NCI-H2196 treated with DMSO at 0.1 percent for 48 hours (cell line): Measurements from ENCODE around the gene GTSE1.
"Not testable (repeated sequence)": the region's sequence is repeated elsewhere in the genome, so short reads cannot be mapped to it uniquely, and the experiment has no call there.

Experiments used
- DNase-seq: peaks from one replicate; lab custom pipeline; 2025; ENCODE audit not compliant: unreplicated experiment; lab: John Stamatoyannopoulos, UW

Gene GTSE1

DNA sequence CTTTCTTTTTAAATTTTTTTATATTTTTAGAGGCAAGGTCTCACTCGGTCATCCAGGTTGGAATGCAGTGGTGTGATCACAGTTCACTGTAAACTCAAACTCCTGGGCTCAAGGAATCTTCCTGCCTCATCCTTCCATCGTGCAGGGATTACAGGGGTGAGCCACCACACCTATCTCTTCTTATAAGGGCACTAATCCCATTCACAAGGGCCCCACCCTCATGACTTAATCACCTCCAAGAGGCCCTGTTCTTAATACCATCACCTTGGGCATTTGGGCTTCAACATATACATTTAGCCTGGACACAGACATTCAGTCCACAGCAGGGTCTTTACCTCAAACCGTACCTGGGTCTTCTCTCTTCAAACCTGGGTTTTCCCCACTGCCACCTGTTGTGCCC lies 4.5 kb upstream of the GTSE1 start:
- no peak for DNase-seq

DNA sequence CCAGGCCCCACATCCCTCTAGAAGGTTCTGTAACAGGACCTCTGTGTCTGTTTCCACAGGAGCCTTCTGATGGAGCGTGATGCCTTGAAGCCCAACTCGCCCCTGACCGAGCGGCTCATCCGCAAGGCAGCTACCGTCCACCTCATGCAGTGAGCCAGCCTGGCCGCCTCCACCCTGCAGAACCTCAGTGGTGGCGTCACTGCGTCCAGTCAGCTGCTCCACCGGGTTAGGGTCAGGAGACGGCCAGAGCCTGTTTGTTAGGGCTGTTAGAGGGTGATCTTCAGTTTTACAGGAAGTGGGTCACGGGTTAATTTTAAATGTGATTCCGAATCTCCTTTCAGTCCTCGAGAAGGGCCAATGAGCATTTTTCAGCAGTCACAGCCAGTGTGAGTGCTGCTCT lies 3.9 kb upstream of the GTSE1 start:
- DNase-seq, result no peak

DNA sequence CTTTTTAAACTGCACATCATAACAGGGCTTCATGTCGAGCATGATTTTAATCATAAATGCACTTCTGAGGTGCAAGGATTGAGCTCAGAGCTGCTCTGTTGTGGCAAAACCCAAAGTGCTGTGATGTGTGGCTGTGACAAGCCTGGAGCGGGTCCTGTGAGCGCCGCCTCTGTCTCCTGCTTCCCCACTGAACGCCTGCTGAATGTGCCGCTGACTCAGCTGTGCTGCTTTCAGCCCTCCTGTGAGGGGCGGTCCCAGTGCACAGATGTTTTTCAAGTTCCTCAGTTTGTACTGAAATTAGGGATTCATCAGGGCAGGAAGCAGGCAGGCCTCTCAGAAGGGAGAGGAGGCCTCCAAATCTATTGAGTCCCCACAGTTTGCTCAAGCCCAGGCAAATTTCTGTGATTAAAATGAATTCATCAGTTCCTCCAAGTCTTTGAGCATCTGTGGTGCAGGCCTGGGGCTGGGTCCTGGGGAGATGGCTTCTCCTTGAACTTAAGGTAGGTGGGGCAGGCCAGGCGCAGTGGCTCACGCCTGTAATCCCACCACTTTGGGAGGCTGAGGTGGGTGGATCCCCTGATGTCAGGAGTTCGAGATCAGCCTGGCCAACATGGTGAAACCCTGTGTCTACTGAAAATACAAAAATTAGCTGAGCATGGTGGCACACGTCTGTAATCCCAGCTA lies 3.0 kb upstream of the GTSE1 start:
- DNase-seq, result no peak

DNA sequence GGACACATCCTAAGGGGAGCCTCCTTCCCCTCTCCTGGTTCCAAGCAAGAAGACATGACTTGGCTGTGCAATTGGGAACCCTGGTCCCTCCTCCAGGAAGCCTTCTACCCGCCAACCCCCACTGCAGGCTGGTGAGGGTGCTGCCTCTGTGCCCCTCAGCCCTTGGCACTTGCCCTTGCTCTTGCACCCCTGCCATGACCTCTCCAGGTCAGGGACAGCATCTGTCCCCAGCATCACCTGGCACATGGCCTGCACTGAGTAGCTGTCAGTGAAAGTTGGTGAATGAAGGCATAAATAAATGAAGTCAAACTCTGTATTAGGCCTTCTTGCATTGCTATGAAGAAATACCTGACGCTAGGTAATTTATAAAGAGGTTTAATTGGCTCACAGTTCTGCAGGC lies 1.9 kb upstream of the GTSE1 start:
- no peak for DNase-seq

DNA sequence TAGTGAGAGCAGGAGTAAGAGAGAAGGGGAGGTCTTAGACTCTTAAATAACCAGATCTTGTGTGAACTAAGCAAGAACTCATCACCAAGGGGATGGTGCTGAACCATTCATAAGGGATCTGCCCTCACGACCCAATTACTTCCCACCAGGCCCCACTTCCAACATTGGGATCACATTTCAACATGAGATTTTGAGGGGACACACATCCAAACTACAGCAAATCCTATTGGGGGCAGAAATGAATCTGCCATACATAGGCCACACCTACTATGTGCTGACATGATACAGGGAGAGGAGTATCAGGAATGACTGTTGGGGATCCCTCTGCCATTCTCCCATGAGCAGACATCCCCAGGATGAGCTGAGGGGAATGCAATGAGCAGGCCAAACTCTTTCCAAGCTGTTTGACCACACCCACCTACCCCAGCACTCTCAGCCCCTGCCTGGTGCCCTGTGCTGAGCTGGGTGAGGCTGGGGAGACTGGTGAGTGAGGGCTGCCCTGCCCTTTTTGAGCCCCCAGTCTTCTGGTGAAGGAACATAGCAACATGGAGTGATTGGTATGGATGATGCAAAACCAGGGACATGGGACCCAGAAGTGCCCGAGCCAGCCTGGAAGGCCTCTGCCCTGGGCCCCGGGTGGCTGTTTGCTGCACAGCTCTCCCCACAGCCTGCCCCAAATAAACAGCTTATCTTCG lies 1.2 kb upstream of the GTSE1 start:
- no peak for DNase-seq

DNA sequence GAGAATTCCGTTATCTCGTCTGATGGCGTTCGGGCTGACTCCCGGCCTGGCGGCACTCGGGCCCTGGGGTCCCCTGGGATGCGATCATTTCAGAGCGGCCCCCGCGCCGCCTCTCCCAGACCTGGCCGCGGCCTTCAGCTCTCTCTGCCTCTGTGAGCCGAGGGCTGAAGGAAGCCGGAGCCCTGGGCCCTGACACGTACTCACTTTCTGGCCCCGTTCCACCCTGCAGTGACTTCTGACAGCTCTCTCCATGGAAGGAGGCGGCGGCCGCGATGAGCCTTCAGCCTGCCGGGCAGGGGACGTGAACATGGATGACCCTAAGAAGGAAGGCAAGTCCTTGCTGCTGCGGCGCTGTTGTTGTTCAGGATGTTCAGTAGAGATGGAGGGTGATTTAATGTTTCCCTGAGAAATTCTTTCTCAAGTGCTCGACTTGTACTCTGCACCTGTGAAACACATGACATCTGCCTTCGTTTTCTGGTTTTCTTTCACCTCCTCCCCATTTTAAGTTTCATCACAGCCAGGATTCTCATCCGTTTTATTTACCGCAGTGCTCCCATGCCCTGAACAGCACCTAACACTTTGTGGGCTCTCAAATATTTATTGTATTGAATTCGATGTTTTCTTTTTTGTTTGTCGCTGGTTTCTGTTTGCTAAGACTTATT lies 612 bp downstream of the GTSE1 start:
- DNase-seq, result no peak

DNA sequence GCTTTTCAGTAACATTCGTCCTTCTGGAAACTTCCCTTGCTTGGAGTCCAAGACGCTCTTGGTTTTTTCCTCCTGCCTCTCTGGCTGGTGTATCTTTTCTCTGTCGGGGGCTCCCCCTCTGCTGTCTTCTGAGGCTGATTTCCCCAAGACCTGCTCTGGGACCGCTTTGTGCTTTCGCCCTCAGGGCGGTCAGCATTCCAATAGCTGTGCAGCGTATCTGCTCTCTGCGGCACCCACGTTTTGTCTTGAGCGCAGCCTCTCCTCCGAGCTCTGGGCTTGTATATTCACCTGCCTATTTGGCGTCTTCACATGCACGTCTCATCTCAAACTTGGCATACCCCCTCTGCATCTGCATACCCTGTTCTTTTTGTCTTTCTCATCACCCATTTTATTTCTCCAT lies 2.4 kb downstream of the GTSE1 start:
- no peak for DNase-seq

DNA sequence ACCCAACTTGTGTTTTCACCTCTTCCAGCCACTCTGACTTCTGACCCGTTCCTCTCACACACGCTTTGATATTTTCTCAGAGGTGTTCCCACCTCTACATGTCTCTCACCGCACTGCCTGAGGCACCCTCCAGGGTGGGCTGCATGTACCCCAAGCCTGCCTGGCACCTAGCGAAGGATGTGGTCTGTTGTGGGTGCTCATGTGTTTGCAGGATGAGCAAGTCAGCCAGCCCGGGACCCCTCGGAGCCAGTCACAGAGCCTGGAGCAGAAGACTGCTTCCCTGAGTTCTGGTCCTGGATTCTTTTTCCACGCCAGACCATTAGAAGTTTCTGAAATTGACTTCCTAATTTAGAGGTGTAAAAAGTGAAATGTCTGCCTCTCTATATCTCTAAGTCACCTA lies 3.8 kb downstream of the GTSE1 start:
- DNase-seq, result no peak

DNA sequence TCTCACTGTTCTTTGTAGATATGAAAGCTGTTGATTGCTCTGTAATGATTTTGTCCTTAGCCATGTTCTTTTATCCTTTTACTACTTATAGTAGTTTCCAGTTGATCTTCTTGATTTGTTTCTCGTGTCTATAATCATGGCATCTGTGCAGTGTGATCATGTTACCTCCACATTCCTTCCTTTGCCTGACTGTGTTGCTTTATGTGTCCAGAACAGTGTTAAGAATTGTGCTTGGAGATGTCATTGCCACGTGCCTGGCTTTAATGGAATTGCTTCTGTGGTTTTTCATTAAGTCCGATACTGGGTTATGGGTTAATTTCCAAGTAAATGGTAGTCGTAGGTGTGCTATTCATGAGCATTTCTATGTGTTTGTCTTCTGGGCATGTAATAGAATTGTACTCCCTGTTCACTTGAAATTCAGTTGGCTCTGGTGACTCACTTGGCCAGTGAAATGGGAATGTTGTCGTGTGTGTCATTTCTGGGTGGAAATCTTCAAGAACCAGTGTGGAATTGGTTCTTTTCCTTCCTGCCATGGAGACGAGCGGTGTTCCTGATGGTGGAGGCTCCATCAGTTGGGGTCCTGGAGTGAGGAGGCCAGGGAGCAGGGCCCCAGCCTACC lies 6.8 kb downstream of the GTSE1 start:
- no peak for DNase-seq

DNA sequence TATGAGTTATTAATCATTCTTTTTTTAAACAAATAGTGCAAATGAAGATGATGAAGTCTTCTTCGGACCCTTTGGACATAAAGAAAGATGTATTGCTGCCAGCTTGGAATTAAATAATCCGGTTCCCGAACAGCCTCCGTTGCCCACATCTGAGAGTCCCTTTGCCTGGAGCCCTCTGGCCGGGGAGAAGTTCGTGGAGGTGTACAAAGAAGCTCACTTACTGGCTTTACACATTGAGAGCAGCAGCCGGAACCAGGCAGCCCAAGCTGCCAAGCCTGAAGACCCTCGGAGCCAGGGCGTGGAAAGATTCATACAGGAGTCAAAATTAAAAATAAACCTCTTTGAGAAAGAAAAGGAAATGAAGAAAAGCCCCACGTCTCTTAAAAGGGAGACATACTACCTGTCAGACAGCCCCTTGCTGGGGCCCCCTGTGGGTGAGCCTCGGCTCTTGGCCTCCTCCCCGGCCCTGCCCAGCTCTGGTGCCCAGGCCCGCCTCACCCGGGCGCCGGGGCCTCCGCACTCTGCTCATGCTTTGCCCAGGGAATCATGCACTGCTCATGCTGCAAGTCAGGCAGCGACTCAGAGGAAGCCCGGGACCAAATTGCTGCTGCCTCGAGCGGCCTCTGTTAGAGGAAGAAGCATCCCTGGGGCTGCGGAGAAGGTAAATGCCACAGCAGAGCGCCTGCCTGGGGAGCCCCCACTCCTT lies 11.8 kb downstream of the GTSE1 start:
- DNase-seq, result no peak

DNA sequence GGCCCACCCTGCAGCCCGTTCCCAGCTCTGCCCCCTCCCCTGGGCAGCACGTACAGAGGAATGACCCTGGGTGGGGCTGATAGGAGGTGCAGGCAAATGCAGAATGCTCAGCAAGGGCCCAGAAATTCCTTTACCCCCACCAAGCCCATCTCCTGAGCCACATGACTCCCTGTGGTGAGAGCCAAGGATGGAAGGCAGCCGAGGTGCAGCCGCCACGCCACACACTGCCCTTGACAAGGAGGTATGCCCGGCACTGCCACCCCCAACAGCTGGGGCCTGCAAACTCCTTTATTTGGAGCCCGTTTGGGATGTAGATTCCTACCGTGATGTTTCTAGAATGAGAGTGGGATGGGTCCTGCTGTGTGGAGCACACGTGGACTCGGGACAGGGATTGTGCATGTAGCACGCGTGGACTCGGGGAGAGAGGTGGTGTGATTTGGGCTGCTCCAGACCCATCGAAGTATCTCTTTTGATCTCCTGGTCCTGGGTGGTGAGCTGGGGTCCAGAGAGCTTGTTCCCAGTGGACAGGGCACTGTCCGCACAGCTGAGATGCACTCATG lies 12.9 kb downstream of the GTSE1 start:
- DNase-seq, result no peak

DNA sequence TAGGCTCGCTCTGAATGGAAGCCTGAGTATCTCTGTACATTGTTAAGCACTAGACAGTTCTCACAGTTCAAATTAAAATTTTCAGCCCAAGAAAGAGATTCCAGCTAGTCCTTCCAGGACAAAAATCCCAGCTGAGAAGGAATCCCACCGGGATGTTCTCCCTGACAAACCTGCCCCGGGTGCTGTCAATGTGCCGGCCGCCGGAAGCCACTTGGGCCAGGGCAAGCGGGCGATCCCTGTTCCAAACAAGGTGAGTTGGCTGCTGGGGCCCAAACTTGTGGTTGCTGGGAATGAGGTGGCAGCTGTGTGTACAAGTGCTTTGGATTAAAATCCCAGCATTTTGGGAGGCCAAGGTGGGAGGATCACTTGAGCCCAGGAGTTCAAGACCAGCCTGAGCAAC lies 15.4 kb downstream of the GTSE1 start:
- DNase-seq, result no peak

DNA sequence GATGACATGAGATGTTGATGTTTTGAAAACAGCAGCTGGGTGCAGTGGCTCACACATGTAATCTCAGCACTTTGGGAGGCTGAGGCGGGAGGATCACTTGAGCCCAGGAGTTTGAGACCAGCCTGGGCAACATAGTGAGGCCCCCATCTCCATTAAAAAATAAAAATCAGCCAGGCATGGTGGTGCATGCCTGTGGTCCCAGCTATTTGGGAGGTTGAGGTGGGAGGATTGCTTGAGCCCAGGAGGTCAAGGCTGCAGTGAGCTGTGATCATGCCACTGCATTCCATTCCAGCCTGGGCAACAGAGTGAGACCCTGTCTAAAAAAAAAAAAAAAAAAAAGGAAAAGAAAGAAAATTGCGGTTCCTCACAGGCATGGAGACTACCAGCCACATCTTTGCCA lies 16.2 kb downstream of the GTSE1 start:
- DNase-seq, result not testable (repeated sequence)

DNA sequence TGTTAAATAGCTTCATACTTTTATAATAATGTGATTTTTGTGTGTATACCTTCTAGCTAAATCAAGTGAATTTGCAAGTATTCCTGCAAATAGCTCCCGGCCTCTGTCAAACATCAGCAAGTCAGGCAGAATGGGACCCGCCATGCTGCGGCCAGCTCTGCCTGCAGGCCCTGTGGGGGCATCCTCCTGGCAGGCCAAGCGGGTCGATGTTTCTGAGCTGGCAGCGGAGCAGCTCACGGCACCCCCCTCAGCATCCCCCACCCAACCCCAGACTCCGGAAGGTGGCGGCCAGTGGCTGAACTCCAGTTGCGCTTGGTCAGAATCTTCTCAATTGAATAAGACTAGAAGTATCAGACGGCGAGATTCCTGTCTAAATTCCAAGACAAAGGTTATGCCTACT lies 19.3 kb downstream of the GTSE1 start:
- DNase-seq, result no peak

DNA sequence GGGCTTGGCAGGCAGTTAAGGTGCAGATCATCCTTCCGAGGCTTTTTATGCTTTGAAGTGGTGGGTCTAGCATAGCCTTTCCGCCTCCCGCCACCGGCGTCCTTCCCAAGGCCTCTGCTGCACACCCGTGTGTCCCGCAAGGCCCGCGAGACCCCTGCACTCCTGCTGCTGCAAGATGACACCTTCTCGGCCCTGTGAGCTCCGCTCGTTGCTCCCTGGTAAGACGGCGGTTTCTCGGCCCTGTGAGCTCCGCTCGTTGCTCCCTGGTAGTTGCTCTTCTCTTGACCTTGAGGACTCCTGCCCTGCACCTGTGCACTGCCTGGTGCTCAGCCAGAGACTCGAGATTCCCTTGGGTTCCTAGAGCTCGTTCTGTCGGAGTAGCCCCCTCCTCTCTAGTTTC lies 21.0 kb downstream of the GTSE1 start:
- DNase-seq, result no peak

DNA sequence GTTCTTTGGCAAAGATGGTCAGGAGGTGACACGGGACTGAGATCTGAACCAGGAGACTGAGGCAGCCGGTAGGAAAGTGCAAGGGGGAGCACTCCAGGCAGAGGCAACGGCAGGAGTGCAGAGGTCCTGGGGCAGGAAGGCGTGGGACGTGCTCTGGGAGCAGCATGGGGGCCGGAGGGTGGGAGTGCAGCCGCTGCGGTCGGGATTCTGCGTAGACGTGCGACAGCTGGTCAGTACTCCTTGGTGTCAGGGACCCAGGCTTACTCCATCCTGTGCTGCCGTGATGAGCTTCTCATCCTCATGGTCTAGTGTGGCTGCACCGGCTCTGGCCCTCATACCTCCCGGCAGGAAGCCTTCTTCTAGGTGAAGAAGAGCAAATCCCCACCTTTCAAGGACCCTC lies 21.9 kb downstream of the GTSE1 start:
- DNase-seq, result no peak

DNA sequence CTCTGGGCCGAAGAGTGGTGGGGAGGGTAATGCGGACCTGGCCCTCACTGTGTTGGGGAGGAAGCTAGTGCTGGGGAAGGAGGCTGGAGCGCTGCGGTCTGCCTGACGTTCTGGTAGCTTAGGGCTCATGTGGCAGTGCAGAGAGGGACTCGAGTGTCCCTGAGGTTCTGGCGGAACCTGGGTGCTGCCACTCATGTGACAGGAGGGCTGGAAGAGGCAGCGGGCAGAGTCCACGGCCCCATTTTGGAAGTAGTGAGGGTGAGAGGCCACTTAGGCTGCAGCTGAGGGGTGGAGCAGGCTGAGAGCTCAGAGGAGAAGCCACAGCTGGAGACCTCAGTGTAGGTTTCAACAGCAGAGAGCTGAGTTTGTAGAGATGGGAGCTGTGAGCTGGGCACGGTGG lies 22.6 kb downstream of the GTSE1 start:
- no peak for DNase-seq

DNA sequence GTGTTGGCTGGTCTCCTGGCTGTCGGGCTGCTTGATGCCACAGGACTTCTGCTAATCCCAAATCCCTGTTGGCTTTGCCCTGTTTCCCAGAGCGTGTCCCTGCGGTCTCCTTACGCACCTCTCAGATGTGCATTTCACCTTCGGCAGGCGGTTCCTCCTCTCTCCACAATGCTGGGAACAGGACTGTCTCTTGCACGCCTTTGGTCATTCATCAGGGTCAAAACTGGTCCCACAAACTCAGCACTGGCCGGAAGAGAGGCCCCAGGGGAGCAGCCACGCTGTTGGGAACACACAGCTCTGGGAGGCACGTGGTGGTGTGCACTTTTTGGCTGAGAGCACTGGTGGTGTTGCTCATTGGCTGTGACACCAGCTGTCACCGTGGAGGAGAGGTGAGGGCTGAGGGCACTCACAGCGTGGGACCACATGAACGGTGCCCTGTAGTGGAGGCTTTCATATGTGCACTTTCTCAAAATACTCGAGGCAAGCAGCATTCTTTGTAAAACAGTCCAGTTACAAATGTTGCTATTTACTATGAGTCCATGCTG lies 23.6 kb downstream of the GTSE1 start:
- no peak for DNase-seq

DNA sequence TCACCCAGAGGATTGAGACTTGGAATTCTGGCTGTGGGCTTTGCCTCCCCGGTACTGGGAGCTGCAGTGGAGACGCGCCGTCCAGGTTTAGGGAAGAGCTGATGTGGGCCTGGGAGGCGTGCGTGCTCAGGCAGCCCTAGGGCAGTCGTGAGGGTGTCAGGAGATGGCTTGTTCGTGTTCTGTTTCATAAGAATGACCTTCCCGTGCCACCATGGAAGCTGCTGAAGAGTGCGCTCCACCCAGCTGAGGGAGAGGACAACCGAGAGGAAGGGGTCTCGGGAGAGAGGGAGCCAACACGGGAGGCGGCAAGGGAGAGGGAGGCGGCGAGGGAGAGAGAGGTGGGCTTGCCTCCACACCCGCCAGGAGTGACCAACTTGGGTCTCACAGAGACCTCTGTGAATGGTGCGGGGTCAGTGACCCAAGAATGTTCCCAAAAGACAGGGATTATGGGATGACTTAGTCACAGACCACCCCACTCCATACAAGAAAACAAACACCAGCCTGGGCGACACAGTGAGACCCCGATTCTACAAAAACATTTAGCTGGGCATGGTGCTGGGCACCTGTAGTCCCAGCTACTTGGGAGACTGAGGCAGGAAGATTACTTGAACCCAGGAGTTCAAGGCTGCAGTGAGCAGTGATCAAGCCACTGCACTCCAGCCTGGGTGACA lies 24.2 kb downstream of the GTSE1 start:
- DNase-seq, result no peak

DNA sequence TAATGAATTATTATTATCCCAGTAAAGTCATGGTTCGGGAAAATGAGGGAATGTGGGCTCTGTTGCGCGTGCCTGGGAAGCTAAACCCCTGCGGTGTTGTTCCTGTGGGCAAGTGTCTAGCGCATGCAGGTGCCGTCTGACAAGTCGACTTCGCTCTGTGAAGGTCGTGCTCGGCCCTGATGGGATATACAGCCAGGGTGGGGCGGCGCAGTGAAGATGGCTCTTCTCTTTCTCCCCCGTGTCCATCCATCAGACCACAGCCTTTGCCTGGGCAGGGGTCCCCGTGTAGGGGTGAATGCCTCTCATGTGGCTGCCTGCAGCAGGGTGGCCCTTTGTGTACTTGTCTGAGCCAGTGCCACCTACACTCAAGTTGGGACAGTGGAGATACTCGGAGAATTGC lies 26.0 kb downstream of the GTSE1 start:
- no peak for DNase-seq
